T-helper 1 cell treated with Interleukin-12 subunit alpha and Interleukin-12 subunit beta and Interleukin-4 antibody, amounts not matched to agents 30 μg/mL and 1 μg/mL, for 36 hours (primary cell): ENCODE results near the gene MIAT.

Source experiments
- H3K27ac Mint-ChIP-seq: one replicate; pipeline ENCODE4 v1.8.0; 2021; ENCODE audit warnings: mild to moderate bottlenecking, mixed read lengths
- H3K27me3 Mint-ChIP-seq: one replicate; pipeline ENCODE4 v1.8.0; 2021; ENCODE audit warnings: low read depth, mixed read lengths
- H3K36me3 Mint-ChIP-seq: one replicate; pipeline ENCODE4 v1.8.0; 2021; ENCODE audit warnings: low read depth, mixed read lengths
- H3K4me1 Mint-ChIP-seq: one replicate; pipeline ENCODE4 v1.8.0; 2021; ENCODE audit warnings: low read depth, mixed read lengths
- H3K4me3 Mint-ChIP-seq: one replicate; pipeline ENCODE4 v1.8.0; 2021; ENCODE audit warnings: mild to moderate bottlenecking, moderate library complexity, mixed read lengths
- H3K9me3 Mint-ChIP-seq: one replicate; pipeline ENCODE4 v1.8.0; 2021; ENCODE audit warnings: mixed read lengths

The MIAT gene

GRCh38 chr22:26619510-26619909 is 37.9 kb upstream of the MIAT start:
- peaks cover 4% of the 10 kb centered on the region for H3K27me3 Mint-ChIP-seq
- H3K4me3 Mint-ChIP-seq = no peak overlapping the region
- H3K9me3 Mint-ChIP-seq = peaks cover 7% of the 10 kb centered on the region
- H3K4me1 Mint-ChIP-seq = peaks cover 13% of the 10 kb centered on the region
- H3K27ac Mint-ChIP-seq = no peak overlapping the region
- H3K36me3 Mint-ChIP-seq = peaks cover 2% of the 10 kb centered on the region

- Mint-ChIP-seq H3K36me3 (peaks cover 2% of the 10 kb centered on the region), H3K27me3 (peaks cover 4% of the 10 kb centered on the region), H3K27ac (no peak overlapping the region), H3K4me1 (peaks cover 12% of the 10 kb centered on the region), H3K9me3 (peaks cover 7% of the 10 kb centered on the region), H3K4me3 (no peak overlapping the region)
These were observed 37.2 kb upstream of the MIAT start for GRCh38 chr22:26620197-26620596.

GRCh38 chr22:26621663-26622062 is 35.7 kb upstream of the MIAT start, which contains the start of gene CRYBA4:
Gene CRYBA4, plus strand, starts transcription at chr22:26621963. Its CDS starts 634 bp downstream, at chr22:26622597.
- Mint-ChIP-seq H3K4me3 (no peak within 1 kb of the TSS), H3K36me3 (peaks cover 2% of the 10 kb centered on the region), H3K27me3 (peaks cover 4% of the 10 kb centered on the region), H3K27ac (no peak within 1 kb of the TSS), H3K4me1 (peaks cover 6% of the 10 kb centered on the region), H3K9me3 (peaks cover 7% of the 10 kb centered on the region)

GRCh38 chr22:26623984-26624383 is 33.4 kb upstream of the MIAT start:
- peaks cover 7% of the 10 kb centered on the region for H3K9me3 Mint-ChIP-seq
- H3K4me1 Mint-ChIP-seq = peaks cover 10% of the 10 kb centered on the region
- peaks cover 2% of the 10 kb centered on the region for H3K27me3 Mint-ChIP-seq
- no peak overlapping the region for H3K4me3 Mint-ChIP-seq
- peaks cover 2% of the 10 kb centered on the region for H3K36me3 Mint-ChIP-seq
- H3K27ac Mint-ChIP-seq = no peak overlapping the region

- Mint-ChIP-seq H3K4me1 (peaks cover 10% of the 10 kb centered on the region), H3K9me3 (peaks cover 10% of the 10 kb centered on the region), H3K27me3 (no peaks in the 10 kb centered on the region), H3K4me3 (no peak overlapping the region), H3K36me3 (peaks cover 2% of the 10 kb centered on the region), H3K27ac (no peak overlapping the region)
These were observed 32.6 kb upstream of the MIAT start for GRCh38 chr22:26624803-26625202.

GRCh38 chr22:26629988-26630761 is 27.2 kb upstream of the MIAT start:
- Mint-ChIP-seq H3K9me3 (peaks cover 4% of the 10 kb centered on the region), H3K4me3 (no peak overlapping the region), H3K36me3 (peaks cover 3% of the 10 kb centered on the region), H3K27ac (no peak overlapping the region), H3K27me3 (peaks cover 5% of the 10 kb centered on the region), H3K4me1 (peaks cover 21% of the 10 kb centered on the region)

- peaks cover 3% of the 10 kb centered on the region for H3K36me3 Mint-ChIP-seq
- peaks cover 5% of the 10 kb centered on the region for H3K27me3 Mint-ChIP-seq
- no peak overlapping the region for H3K27ac Mint-ChIP-seq
- H3K4me1 Mint-ChIP-seq = peaks cover 21% of the 10 kb centered on the region
- peaks cover 4% of the 10 kb centered on the region for H3K9me3 Mint-ChIP-seq
- H3K4me3 Mint-ChIP-seq = no peak overlapping the region
These were observed 26.1 kb upstream of the MIAT start for GRCh38 chr22:26631282-26631681.

- Mint-ChIP-seq H3K9me3 (peaks cover 4% of the 10 kb centered on the region), H3K27me3 (peaks cover 5% of the 10 kb centered on the region), H3K36me3 (peaks cover 3% of the 10 kb centered on the region), H3K4me1 (peaks cover 18% of the 10 kb centered on the region), H3K4me3 (no peak overlapping the region), H3K27ac (peak overlapping the region; percentile 8)
These were observed 24.8 kb upstream of the MIAT start for GRCh38 chr22:26632422-26633155.

GRCh38 chr22:26634189-26634588 is 23.2 kb upstream of the MIAT start:
- Mint-ChIP-seq H3K4me3 (no peak overlapping the region), H3K9me3 (peaks cover 4% of the 10 kb centered on the region), H3K27ac (no peak overlapping the region), H3K4me1 (peaks cover 19% of the 10 kb centered on the region), H3K27me3 (peaks cover 5% of the 10 kb centered on the region), H3K36me3 (peaks cover 3% of the 10 kb centered on the region)

- Mint-ChIP-seq H3K36me3 (peaks cover 3% of the 10 kb centered on the region), H3K27me3 (peaks cover 5% of the 10 kb centered on the region), H3K9me3 (no peaks in the 10 kb centered on the region), H3K4me1 (peaks cover 21% of the 10 kb centered on the region), H3K4me3 (no peak overlapping the region), H3K27ac (peak overlapping the region; percentile 17)
These were observed 22.3 kb upstream of the MIAT start for GRCh38 chr22:26635117-26635516.

GRCh38 chr22:26636296-26636695 is 21.1 kb upstream of the MIAT start:
- peaks cover 5% of the 10 kb centered on the region for H3K27me3 Mint-ChIP-seq
- no peak overlapping the region for H3K27ac Mint-ChIP-seq
- no peak overlapping the region for H3K4me3 Mint-ChIP-seq
- no peaks in the 10 kb centered on the region for H3K9me3 Mint-ChIP-seq
- peaks cover 3% of the 10 kb centered on the region for H3K36me3 Mint-ChIP-seq
- H3K4me1 Mint-ChIP-seq = peaks cover 28% of the 10 kb centered on the region

GRCh38 chr22:26642465-26643417 is 14.6 kb upstream of the MIAT start:
- H3K27ac Mint-ChIP-seq = peak overlapping the region; percentile 96
- H3K9me3 Mint-ChIP-seq = no peaks in the 10 kb centered on the region
- H3K4me3 Mint-ChIP-seq = peak overlapping the region; percentile 79
- H3K4me1 Mint-ChIP-seq = peaks cover 71% of the 10 kb centered on the region
- no peaks in the 10 kb centered on the region for H3K36me3 Mint-ChIP-seq
- H3K27me3 Mint-ChIP-seq = no peaks in the 10 kb centered on the region

- Mint-ChIP-seq H3K27ac (peak overlapping the region; percentile 96), H3K4me1 (peaks cover 75% of the 10 kb centered on the region), H3K27me3 (no peaks in the 10 kb centered on the region), H3K4me3 (peak overlapping the region; percentile 79), H3K9me3 (no peaks in the 10 kb centered on the region), H3K36me3 (no peaks in the 10 kb centered on the region)
These were observed 13.8 kb upstream of the MIAT start for GRCh38 chr22:26643418-26644100.

- H3K9me3 Mint-ChIP-seq = no peaks in the 10 kb centered on the region
- H3K27ac Mint-ChIP-seq = no peak overlapping the region
- H3K4me1 Mint-ChIP-seq = peaks cover 79% of the 10 kb centered on the region
- H3K27me3 Mint-ChIP-seq = peaks cover 2% of the 10 kb centered on the region
- no peaks in the 10 kb centered on the region for H3K36me3 Mint-ChIP-seq
- no peak overlapping the region for H3K4me3 Mint-ChIP-seq
These were observed 11.2 kb upstream of the MIAT start for GRCh38 chr22:26646158-26646557.
